GM19240 (cell line): ENCODE measurements around the gene NOD1.
"Not testable (repeated sequence)": the region's sequence is repeated elsewhere in the genome, so short reads cannot be mapped to it uniquely, and the experiment has no call there.

Experiments used
- DNase-seq: peaks from one replicate; pipeline ENCODE4 v3.0.0; 2011; ENCODE audit warnings: low spot score; ENCODE audit not compliant: insufficient read length

NOD1 gene

DNA sequence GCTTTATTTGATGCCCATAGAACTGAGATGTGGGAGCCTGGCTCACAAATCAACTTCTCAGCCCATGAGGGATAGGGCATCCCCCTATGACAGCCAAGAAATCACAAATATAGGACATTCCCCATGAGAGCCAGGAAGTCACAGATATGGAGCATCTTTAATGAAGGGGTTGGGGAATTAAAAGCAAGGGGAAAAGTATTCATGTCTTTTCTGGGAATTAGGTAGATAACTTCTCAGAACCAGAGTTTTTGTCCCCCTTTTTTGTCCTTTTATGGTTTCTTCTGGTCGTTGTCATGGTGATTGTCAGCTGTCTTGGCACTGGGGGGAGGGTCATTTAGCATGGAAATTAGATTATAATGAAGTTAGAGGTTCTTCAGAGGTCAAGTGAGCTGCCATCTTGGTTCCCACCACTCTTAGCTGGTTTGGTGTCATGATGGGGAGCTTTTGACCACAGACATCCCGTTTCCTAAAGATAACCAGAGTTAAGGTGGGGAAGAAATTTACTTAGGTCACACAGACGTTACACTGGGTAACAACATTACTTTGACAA, 56.9 kb downstream of the NOD1 start:
- DNase-seq: no peak

DNA sequence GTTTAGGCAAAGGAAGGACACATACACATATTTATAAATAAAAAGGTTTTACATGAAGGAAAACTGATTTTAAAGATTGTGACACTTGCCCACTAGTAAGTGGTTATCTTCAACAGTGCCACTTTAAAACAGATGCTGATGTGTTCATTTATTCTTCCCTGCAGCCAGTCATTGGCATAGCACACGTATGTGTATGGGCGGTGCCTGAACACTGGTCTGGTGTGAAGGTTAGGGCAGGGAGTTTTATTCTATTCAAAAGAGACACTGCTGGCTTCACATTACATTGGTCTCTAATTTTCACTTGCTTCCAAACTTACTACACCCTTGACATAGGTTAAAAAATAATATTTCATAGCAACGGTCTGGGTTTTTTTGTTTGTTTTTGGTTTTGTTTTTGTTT, 57.9 kb downstream of the NOD1 start:
- no peak for DNase-seq

GRCh38 chr7:30420080-30420479, 58.5 kb downstream of the NOD1 start:
- not testable (repeated sequence) for DNase-seq

- no peak for DNase-seq
These were observed 64.7 kb downstream of the NOD1 start for GRCh38 chr7:30413864-30414263.

- DNase-seq: peak; percentile 19
These were observed 65.6 kb downstream of the NOD1 start for GRCh38 chr7:30412782-30413504.

DNA sequence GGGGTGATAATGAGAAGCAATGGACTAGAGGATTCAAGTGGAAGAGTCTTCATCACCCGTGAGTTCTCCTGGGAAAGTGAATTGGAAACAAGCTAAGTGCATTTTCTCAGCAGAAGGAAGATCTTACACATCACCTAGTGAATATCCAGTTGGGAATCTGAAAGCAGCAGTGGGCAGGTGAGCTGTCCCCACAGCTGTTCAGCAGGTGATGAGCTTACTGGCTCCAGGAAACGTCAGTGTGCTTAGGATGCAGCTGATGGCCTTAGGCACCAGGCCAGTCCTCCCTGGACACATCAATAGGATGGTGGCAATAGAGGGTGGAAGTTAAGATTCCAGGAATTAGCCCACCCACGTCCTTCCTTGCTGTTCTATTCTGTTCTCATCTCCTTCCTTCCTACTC, 66.7 kb downstream of the NOD1 start:
- DNase-seq: no peak

DNA sequence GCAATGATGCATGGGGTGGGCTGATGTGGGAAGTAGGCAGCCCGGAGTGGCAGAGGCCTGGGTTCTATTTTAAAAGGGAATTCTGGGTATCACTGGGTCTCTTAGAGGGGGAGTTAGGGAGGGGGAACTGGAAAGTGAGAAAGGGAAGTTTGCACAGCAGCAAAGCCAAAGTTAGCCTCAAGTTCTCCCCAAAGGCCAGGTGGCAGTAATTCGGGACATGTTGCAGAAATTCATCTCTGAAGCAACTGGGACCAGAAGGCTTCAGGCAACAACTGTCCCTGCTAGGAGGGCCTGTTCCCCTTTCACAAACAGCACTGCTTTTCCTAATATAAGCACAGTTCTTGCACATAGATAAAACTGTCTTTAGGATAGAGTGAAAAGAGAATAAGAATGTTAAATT, 67.4 kb downstream of the NOD1 start:
- no peak for DNase-seq

DNA sequence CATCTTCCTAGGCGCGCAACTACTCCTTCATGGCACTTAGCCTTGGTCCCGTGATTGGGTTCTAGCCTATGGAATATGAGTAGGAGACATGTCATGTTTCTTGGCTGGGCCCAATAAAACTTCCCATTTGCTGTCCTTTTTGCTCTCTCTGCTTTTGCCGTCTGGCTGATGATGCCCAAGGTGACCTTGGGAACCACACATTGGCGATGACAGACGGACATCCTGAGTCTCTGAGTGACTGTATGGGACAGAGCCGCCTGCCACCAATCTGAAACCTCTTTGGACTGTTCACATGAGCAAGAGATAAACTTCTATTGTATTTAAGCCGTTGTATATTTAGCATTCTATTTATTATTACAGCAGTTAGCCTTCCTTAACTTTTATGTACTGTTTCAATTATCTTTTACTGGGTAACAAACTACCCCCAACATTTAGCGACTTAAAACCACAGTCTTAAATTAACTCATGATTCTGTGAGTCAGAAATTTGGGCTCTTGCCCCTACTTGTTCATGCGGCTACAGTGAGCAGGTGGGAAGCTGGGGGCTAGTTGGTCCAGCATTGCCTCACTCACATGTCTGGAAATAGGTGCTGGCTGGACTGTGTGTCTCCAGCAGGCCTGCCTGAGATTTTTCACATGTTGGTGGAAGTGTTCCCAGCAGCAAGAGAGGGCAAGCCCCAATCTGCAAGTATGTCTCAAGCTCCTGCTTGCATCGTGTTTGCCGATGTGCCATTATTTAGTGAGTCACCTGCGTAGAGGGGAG, 71.7 kb downstream of the NOD1 start:
- no peak for DNase-seq

DNA sequence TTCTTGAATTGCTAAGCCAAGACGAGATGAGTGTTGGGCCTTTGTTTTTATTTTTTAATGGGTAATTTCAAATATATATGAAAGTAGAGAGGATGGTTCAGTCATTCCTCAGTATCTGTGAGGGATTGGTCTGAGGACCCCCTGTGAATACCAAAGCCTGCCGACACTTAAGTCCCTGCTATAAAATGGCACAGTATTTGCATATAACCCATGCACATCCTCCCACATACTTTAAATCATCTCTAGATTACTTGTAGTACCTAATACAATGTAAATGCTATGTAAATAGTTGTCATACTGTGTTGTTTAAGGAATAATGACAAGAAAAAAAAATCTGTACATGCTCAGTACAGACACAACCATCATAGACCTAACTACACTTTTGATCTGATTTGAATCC, 73.4 kb downstream of the NOD1 start:
- DNase-seq: no peak

GRCh38 chr7:30403477-30403876, 75.1 kb downstream of the NOD1 start:
- no peak for DNase-seq

GRCh38 chr7:30396389-30396788, 82.2 kb downstream of the NOD1 start:
- DNase-seq: no peak

GRCh38 chr7:30395676-30396075, 82.9 kb downstream of the NOD1 start:
- DNase-seq: no peak

DNA sequence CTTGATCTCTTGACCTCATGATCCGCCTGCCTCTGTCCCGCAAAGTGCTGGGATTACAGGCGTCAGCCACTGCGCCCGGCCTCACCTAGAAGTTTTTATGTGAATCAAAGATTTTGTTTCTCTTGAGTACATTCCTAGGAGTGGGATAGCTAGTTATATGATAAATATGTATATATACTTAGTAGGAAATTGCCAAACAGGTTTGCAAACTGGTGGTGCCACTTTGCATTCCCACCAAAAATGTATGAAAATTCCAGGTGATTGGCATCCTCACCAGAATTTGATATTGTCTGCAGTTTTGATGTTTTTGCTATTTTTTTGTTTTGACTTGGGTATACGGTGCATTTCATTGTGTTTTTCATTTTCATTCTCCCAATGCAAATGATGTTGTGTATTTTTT, 86.8 kb downstream of the NOD1 start:
- DNase-seq: no peak

DNA sequence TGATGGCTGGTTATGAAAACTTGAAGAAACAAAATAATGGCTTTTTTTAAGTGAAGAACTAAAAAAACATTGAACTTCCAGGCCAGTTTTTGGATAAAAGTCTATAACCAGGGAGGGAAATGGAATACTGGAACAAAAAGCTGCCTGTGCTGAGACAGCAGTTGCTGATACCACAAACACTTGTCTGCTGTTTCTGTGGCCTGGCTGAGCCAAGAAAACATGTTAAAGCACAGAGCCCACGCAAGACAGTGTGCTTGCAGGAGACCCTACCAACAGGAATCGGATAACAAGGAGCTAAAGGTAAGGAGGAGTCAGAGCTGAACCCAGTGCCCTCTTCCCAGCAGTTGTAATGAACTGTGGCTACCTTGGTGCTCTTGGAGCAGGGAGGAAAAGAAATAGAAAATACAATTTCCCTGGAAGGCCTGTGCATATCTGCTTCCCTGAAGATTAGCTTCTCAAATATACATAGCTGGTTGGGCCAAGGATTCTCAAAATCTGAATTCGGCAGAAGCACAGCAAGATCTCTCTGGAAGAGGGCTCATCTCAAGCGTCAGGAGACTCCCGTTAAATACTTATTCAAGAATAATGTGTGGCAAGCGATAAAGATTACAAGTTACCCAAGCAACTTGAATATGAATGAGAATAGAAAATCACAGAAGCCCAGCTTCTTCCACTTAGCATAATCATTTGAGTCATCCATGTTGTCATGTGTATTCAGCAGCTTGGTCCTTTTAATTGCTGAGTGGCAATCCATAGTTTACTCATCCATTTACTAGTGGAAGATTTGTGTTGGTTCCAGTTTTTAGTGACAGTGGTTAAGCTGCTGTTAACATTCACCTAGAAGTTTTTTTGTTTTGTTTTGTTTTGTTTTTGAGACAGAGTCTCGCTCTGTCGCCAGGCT, 87.6 kb downstream of the NOD1 start:
- DNase-seq: no peak

DNA sequence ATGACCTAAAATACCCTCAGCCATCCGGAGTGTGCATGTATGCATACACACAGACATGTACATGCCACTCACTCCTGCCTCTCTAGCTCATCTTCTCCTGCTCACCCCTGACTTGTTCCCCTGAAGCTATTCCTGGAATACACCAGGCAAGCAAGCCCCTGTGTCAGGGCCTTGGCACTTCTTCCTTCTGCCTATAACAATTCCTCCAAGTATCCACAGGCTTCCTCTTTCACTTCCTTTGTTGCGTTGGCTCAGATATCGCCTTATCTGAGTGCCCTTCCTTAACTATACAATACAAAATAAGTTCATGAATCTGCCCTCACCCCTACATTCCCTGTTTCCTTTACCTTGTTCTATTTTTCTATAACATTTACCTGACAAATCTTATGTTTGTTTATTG, 88.8 kb downstream of the NOD1 start:
- DNase-seq: no peak

GRCh38 chr7:30382607-30383006, 96.0 kb downstream of the NOD1 start:
- DNase-seq: no peak

DNA sequence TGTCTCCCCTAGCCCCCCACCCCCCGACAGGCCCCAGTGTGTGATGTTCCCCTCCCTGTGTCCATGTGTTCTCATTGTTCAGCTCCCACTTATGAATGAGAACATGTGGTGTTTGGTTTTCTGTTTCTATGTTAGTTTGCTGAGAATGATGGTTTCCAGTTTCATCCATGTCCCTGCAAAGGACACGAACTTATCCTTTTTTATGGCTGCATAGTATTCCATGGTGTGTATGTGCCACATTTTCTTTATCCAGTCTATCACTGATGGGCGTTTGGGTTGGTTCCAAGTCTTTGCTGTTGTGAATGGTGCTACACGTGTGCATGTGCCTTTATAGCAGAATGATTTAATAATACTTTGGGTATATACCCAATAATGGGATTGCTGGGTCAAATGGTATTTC, 97.8 kb downstream of the NOD1 start:
- not testable (repeated sequence) for DNase-seq

- DNase-seq: no peak
These were observed 98.3 kb downstream of the NOD1 start for GRCh38 chr7:30380294-30380693.

- DNase-seq: no peak
These were observed 98.8 kb downstream of the NOD1 start for GRCh38 chr7:30379741-30380140.

GRCh38 chr7:30379131-30379530, 99.5 kb downstream of the NOD1 start:
- DNase-seq: no peak

DNA sequence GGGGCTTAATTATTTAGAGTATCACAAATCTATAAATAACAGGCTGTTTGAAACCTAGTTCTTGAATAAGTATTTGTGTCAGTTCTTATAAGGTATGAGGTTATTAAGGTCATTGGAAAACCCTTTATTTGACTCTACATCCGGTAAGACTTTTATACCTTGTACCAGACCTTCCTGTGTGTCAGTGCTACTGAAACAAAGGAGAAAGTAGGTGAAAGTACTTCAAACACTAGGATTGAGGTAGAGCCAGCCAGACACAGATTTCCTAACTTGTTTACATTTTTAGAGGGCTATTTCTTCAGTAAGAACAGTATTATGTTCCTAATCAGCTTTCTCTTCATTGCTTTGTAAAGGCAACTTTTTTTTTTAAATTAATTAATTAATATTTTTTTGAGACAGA, 100.3 kb downstream of the NOD1 start:
- DNase-seq: no peak
